ENCODE results near the gene ERICH6.

Gene ERICH6

DNA sequence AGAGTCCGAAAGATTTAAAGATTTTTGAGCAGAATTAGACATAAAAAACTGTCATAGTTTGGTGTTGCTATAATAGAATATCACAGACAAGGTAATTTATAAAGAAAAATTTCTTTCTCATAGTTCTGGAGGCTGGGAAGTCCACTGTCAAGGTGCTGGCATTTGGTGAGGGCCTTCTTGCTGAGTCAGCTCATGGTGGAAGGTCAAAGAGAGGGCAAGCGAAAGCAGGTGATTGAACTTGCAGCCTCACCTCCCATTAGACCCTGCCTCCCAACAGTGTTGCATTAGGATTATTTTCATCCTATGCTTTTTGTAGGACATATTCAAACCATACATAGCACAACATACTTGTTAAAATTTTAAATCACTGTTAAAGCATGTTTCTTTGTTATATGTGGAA, 90.7 kb downstream of the ERICH6 start:
- peaks cover 34% of the 10 kb centered on the region for H3K36me3 ChIP-seq (ENCODE audit: low read length)
- H3K9ac ChIP-seq (ENCODE audit: low read length), result no peak overlapping the region
- H3F3A ChIP-seq (ENCODE audit: insufficient read depth), result no peaks in the 10 kb centered on the region; the same call in 1 of the 2 replicates
- peaks cover 82% of the 10 kb centered on the region for H3K79me2 ChIP-seq (ENCODE audit: insufficient read depth, low read length)
- H3K4me2 ChIP-seq (ENCODE audit: low read depth, low read length, poor library complexity, severe bottlenecking), result no peak overlapping the region
- H2AFZ ChIP-seq (ENCODE audit: low read depth, low read length, severe bottlenecking), result no peak overlapping the region
- H3K9me3 ChIP-seq (ENCODE audit: insufficient read depth, low read length), result no peaks in the 10 kb centered on the region
- TF ChIP-seq EZH2phosphoT487 (conservative IDR thresholded peaks at IDR 0.05; ENCODE audit: low read length), result no peak
- TF ChIP-seq, protein P1, sequence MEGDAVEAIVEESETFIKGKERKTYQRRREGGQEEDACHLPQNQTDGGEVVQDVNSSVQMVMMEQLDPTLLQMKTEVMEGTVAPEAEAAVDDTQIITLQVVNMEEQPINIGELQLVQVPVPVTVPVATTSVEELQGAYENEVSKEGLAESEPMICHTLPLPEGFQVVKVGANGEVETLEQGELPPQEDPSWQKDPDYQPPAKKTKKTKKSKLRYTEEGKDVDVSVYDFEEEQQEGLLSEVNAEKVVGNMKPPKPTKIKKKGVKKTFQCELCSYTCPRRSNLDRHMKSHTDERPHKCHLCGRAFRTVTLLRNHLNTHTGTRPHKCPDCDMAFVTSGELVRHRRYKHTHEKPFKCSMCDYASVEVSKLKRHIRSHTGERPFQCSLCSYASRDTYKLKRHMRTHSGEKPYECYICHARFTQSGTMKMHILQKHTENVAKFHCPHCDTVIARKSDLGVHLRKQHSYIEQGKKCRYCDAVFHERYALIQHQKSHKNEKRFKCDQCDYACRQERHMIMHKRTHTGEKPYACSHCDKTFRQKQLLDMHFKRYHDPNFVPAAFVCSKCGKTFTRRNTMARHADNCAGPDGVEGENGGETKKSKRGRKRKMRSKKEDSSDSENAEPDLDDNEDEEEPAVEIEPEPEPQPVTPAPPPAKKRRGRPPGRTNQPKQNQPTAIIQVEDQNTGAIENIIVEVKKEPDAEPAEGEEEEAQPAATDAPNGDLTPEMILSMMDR (IDR thresholded peaks at IDR 0.05; ENCODE audit: insufficient read depth, low read length, poor library complexity, severe bottlenecking), result no peak
- H3K27me3 ChIP-seq (ENCODE audit: low read length), result no peaks in the 10 kb centered on the region
- H3K4me3 ChIP-seq (ENCODE audit: insufficient read depth, low read length, poor library complexity, severe bottlenecking), result no peak overlapping the region
- no peak overlapping the region for H3K27ac ChIP-seq (ENCODE audit: low read depth, low read length)
- no peaks in the 10 kb centered on the region for H3K9me2 ChIP-seq (replicated peaks; ENCODE audit: insufficient read depth, low read length)
- H4K20me1 ChIP-seq (ENCODE audit: low read depth, low read length), result peaks cover 57% of the 10 kb centered on the region

DNA sequence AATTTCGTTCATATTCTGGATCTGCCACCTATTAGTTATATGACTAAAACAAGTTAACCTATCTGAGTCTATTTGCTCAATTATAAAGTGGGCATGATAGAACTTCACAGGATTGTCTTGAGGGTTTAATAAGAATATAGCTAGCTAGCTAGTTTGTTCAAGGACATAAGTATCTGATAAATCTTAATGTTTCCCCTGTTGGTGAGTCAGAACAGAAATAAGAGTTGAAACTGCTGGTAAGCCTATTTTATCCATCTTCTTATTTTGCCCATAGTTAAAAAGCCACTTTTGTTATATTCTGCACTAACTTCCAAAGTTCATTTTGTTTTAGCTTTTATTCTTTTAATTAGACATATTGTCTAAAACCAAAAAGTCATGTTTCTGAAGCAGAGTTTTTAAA, 91.2 kb downstream of the ERICH6 start:
- H2AFZ ChIP-seq (ENCODE audit: low read depth, low read length, severe bottlenecking), result no peak overlapping the region
- peaks cover 34% of the 10 kb centered on the region for H3K36me3 ChIP-seq (ENCODE audit: low read length)
- H3K79me2 ChIP-seq (ENCODE audit: insufficient read depth, low read length), result peaks cover 82% of the 10 kb centered on the region

GRCh38 chr3:150611666-150612065, 92.1 kb downstream of the ERICH6 start:
- Histone ChIP-seq H4K20me1 (ENCODE audit: low read depth, low read length) (peaks cover 54% of the 10 kb centered on the region), H3K79me2 (ENCODE audit: insufficient read depth, low read length) (peaks cover 82% of the 10 kb centered on the region), H3K9me3 (ENCODE audit: insufficient read depth, low read length) (no peaks in the 10 kb centered on the region), H3K27me3 (ENCODE audit: low read length) (no peaks in the 10 kb centered on the region), H3K9me2 (replicated peaks; ENCODE audit: insufficient read depth, low read length) (no peaks in the 10 kb centered on the region), H3F3A (ENCODE audit: insufficient read depth) (peaks cover 8% of the 10 kb centered on the region), H3K27ac (ENCODE audit: low read depth, low read length) (no peak overlapping the region), H2AFZ (ENCODE audit: low read depth, low read length, severe bottlenecking) (no peak overlapping the region), H3K4me2 (ENCODE audit: low read depth, low read length, poor library complexity, severe bottlenecking) (no peak overlapping the region), H3K4me3 (ENCODE audit: insufficient read depth, low read length, poor library complexity, severe bottlenecking) (no peak overlapping the region), H3K36me3 (ENCODE audit: low read length) (peaks cover 34% of the 10 kb centered on the region), H3K9ac (ENCODE audit: low read length) (no peak overlapping the region)
- TF ChIP-seq, protein P1 (IDR thresholded peaks at IDR 0.05; ENCODE audit: insufficient read depth, low read length, poor library complexity, severe bottlenecking), result no peak
- TF ChIP-seq EZH2phosphoT487 (conservative IDR thresholded peaks at IDR 0.05; ENCODE audit: low read length), result no peak

More for the DNA sequence above, 91.2 kb downstream of the ERICH6 start:
- Histone ChIP-seq H4K20me1 (ENCODE audit: low read depth, low read length) (peaks cover 59% of the 10 kb centered on the region), H3K27ac (ENCODE audit: low read depth, low read length) (no peak overlapping the region), H3F3A (ENCODE audit: insufficient read depth) (no peaks in the 10 kb centered on the region; the same call in 1 of the 2 replicates), H3K9me2 (replicated peaks; ENCODE audit: insufficient read depth, low read length) (no peaks in the 10 kb centered on the region), H3K4me2 (ENCODE audit: low read depth, low read length, poor library complexity, severe bottlenecking) (no peak overlapping the region), H3K9ac (ENCODE audit: low read length) (no peak overlapping the region), H3K4me3 (ENCODE audit: insufficient read depth, low read length, poor library complexity, severe bottlenecking) (no peak overlapping the region), H3K27me3 (ENCODE audit: low read length) (no peaks in the 10 kb centered on the region), H3K9me3 (ENCODE audit: insufficient read depth, low read length) (no peaks in the 10 kb centered on the region)
- TF ChIP-seq, protein P1 (IDR thresholded peaks at IDR 0.05; ENCODE audit: insufficient read depth, low read length, poor library complexity, severe bottlenecking), result no peak
- TF ChIP-seq EZH2phosphoT487 (conservative IDR thresholded peaks at IDR 0.05; ENCODE audit: low read length), result no peak

All from SU-DHL-6 (cell line).